Right lobe of liver (tissue), 6 donors: ENCODE measurements around the gene CYP51A1. TPM values are rescaled to one million over a fixed set of nuclear protein-coding genes. Genes with fewer than 3 reads are reported as not detected.

Experiments used
- ATAC-seq, 4 donors: fragments of 200-7000 bp; cut with Tn5 transposase; one replicate each; pipeline ENCODE4 v1.9.1; 2020; ENCODE audit warnings: mild to moderate bottlenecking in 4 of 4, moderate library complexity in 4 of 4
- DNase-seq, 3 donors: peaks; one replicate each; pipeline ENCODE4 v3.0.0-alpha.2; 2020
- H3K27ac ChIP-seq, 3 donors: fragments of 200-600 bp; one replicate each; pipeline ENCODE4 v1.8.0; 2022
- H3K27me3 ChIP-seq, 2 donors: fragments of 200-600 bp; one replicate each; pipeline ENCODE4 v1.8.0; 2022
- H3K36me3 ChIP-seq, 4 donors: fragments of 200-600 bp; sonication (generic) in 1 of 4; one replicate each; pipeline versions ENCODE4 v1.5.1 to v1.8.0; 2017 to 2022; ENCODE audit warnings: control low read depth in 1 of 4
- H3K4me1 ChIP-seq, 4 donors: fragments of 200-600 bp; sonication (generic) in 1 of 4; one replicate each; pipeline versions ENCODE4 v1.5.1 to v1.8.0; 2017 to 2022; ENCODE audit warnings: control low read depth in 1 of 4
- H3K4me3 ChIP-seq, 3 donors: fragments of 200-600 bp; one replicate each; pipeline ENCODE4 v1.8.0; 2022
- H3K9me3 ChIP-seq, 4 donors: fragments of 200-600 bp; sonication (generic) in 1 of 4; one replicate each; pipeline versions ENCODE4 v1.5.1 to v1.8.0; 2017 to 2022; ENCODE audit warnings: control low read depth in 1 of 4
- CTCF ChIP-seq, 4 donors: fragments of 200-600 bp in 3 of 4; fragments of 450-650 bp in 1 of 4; IDR thresholded peaks; one replicate each; pipeline versions ENCODE4 v1.5.1 to v1.8.0; 2016 to 2022; ENCODE audit warnings: antibody characterized with exemption in 4 of 4, mild to moderate bottlenecking in 2 of 4
- POLR2A ChIP-seq: fragments of 450-650 bp; IDR thresholded peaks from one replicate; pipeline ENCODE4 v1.6.1; 2017; ENCODE audit warnings: antibody characterized with exemption, mild to moderate bottlenecking
- WGBS: methylation state at CpG from one replicate; pipeline ENCODE4 v1.1.6; 2018; ENCODE audit warnings: low coverage, low lambda C conversion rate; ENCODE audit not compliant: insufficient coverage; ENCODE audit errors: missing lambda C conversion rate; 5-methylcytosine and 5-hydroxymethylcytosine counted together
- intact Hi-C, 2 donors: fragments of 100-400 bp; cut with DNase I; formaldehyde crosslinking; loops; one replicate each; pipeline versions ENCODE4 v1.11.2 to v1.14.1; 2022
- total RNA-seq, 6 experiments: library from RNA; depleted of rRNA in 2 of 6; stranded (reverse); fragments of >200 nt in 2 of 6; fragmentation: NEBNext Ultra II Directional in 3 of 6; extraction: Animal tissue kit (Norgen Biotek cat#: 25700) in 3 of 6; gene quantifications; one replicate each; pipeline versions ENCODE4 v1.1.0 to v1.2.4, GENCODE V29; 2016 to 2023
- donor health status: DM: no; HTN: yes; CAD: no.
- donor health status: DM: no; HTN: no; CAD: no.
- donor health status: DM: no; HTN: no; CAD: no.
- donor health status: DM: no; HTN: yes; CAD: no.
- donor health status: DM: no; HTN: yes; CAD: no.

CYP51A1 gene
- total RNA-seq, 6 experiments from 2014 or later = 35.9 to 144 (median 85.3) TPM

GRCh38 chr7:92071032-92071431 lies 63.2 kb downstream of the CYP51A1 start:
- Histone ChIP-seq H3K4me3 (no peak overlapping the region), H3K9me3 (no peaks in the 10 kb centered on the region), H3K27ac (peak overlapping the region in 1 of 3 donors; percentile 9), H3K36me3 (peaks cover 0 to 20% (median 12%) of the 10 kb centered on the region in 4 donors), H3K4me1 (no peaks in the 10 kb centered on the region), H3K27me3 (no peaks in the 10 kb centered on the region)
- DNase-seq (no peak), ATAC-seq (peak in 3 of 4 donors; percentile 38 to 89 (median 72))
- WGBS = 74% methylated on average over 5 of the region's 5 CpGs
- no peak for TF ChIP-seq POLR2A
- no peak for TF ChIP-seq CTCF (IDR thresholded peaks at IDR 0.05)
- intact Hi-C loops = no loop called here

- peak; percentile 65 to 79 (median 76) for ATAC-seq
- intact Hi-C loops = no loop called here
- TF ChIP-seq CTCF (IDR thresholded peaks at IDR 0.05) (no peak), POLR2A (no peak)
- no peak for DNase-seq
- no peak overlapping the region for H3K4me3 ChIP-seq
- WGBS = 37% methylated on average over 2 of the region's 2 CpGs
- no peaks in the 10 kb centered on the region for H3K27me3 ChIP-seq
- H3K9me3 ChIP-seq = no peaks in the 10 kb centered on the region
- peak overlapping the region in 2 of 3 donors; percentile 6 to 11 for H3K27ac ChIP-seq
- peaks cover 0 to 16% (median 4%) of the 10 kb centered on the region in 4 donors for H3K4me1 ChIP-seq
- H3K36me3 ChIP-seq = peaks cover 0 to 12% (median 5%) of the 10 kb centered on the region in 4 donors
Measured at GRCh38 chr7:92064438-92065029, 69.7 kb downstream of the CYP51A1 start.

Other genes with a start within 250 kb of the CYP51A1 start
- 10 to 100 TPM; 30.9 to 63.7 (median 40.5) TPM for gene AKAP9, start 193.6 kb downstream of the CYP51A1 start, total RNA-seq
- gene LRRD1, start 44.7 kb upstream of the CYP51A1 start, total RNA-seq = not detected
- gene KRIT1, start 111.4 kb upstream of the CYP51A1 start, total RNA-seq = 10 to 100 TPM; 15.9 to 32.3 (median 22.6) TPM
- 10 to 100 TPM in 5 of 6 experiments, 1 to 10 TPM in 1; 9.3 to 20.8 (median 15.0) TPM for gene ANKIB1, start 111.5 kb upstream of the CYP51A1 start, total RNA-seq